Eye (tissue), 1 donor: Measurements from ENCODE around the gene ADA.

Experiments used
- DNase-seq: peaks from one replicate; pipeline ENCODE4 v3.0.0-alpha.2; 2015

ADA gene

DNA sequence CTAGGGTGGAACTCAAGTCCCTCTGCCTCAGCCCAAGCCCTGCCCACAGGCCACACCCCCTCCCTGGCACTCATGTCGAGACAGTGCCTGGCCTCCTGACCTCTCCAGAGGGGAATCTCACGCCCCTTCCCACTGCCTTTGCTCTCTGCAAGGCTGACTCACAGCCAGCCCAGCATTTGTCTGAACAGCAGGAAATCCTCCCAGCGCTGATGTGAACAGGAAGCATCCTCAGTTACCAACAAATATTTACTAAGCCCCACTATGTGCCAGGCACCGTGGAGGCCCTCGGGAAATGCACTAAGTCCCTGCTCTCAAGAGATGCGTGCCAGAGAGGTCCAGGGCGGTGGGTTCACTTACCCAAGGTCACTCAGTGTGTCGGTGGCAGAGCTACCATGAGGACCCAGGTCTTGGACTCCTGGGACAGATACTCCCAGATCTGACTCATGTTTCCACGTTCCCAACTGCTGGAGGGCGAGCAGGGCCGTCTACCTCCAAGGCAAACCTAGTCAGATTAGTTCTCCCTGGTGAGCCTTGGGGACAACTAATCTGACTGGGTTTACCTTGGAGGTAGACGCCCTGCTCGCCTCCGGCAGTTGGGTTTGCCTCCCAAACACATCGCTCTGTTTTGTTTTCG lies 7.8 kb downstream of the ADA start:
- DNase-seq, result peak; percentile 44

DNA sequence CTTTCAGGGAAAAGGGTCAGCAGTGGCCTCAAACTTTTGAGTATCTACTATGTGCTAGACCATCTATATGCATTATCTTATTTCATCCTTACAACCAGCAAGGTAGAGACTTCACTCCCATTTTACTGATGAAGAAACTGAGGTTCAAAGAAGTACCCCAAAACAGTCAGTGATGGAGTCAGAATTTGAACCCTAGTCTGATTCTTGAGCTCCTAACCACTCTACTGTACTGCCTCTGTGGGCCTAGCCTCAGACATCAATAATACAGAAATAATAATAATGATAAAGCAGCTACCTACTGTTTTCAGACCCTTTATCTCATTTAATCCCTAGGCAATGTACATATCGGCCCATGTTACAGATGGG lies 8.4 kb downstream of the ADA start:
- no peak for DNase-seq

DNA sequence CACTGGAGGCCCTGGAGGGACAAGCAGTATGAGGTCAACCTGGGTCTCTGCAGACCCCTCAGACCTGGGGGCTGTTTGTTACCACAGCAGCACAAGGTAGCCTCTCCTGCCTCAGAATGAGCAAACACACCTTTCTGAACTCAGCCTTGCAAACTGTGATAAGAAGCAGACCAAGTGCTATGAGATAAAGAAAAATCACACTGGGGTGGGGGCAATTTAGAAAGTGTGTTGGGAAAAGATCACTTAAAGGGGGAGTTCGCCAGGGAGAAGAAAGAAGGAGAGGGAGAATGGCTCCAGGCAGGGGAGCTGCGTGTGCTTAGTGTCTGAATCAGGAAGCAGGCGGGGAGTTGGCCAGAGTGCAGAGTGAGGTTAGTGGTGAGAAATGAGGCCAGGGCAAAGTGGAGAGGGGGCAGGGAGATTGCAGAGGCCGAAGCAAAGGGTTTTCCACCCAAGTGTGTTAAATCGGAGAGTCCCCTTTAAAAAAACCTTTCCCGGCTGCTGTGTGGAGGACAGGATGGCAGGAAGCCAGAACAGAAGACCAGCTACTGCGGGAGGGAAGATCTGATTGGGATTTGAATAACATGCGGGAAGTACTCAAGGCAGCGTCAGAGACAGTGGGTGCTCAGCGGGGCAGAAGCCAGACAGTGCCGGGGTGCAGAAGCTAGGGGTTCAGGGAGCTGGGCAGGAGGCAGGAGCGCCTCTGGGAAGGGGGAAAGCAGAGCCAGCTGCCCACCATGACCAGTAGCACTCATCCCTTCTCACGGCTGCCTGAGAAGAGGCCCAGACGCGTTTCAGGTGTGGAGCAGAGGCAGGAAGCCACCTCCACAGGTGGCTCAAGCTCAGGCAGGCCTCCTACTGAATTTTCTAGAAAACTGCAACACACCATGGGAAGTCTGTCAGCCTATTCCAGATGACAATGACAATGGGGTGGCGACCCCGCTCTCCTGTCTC lies 9.0 kb downstream of the ADA start:
- peak; percentile 75 for DNase-seq

DNA sequence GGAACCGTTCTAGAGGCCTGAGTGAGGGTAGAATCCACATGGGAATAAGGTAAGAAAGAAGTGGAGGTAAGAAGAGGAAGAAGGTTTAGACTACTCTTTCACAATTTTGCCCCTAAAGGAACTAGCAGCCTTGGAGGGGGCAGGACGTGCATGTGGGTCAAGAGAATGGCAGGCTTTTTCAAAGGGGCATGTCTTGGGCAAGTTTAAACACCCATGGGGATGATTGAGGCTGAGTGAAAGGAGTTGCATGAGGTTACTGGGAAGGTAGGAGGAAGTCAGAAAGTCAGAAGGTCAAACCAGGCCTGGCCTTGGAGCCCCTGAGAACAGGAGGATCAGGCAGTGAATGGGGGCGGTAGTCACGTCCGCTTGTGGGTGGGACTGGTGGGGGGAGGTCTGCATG lies 10.2 kb downstream of the ADA start:
- DNase-seq, result no peak

GRCh38 chr20:44640522-44640921 lies 11.0 kb downstream of the ADA start:
- DNase-seq, result no peak

DNA sequence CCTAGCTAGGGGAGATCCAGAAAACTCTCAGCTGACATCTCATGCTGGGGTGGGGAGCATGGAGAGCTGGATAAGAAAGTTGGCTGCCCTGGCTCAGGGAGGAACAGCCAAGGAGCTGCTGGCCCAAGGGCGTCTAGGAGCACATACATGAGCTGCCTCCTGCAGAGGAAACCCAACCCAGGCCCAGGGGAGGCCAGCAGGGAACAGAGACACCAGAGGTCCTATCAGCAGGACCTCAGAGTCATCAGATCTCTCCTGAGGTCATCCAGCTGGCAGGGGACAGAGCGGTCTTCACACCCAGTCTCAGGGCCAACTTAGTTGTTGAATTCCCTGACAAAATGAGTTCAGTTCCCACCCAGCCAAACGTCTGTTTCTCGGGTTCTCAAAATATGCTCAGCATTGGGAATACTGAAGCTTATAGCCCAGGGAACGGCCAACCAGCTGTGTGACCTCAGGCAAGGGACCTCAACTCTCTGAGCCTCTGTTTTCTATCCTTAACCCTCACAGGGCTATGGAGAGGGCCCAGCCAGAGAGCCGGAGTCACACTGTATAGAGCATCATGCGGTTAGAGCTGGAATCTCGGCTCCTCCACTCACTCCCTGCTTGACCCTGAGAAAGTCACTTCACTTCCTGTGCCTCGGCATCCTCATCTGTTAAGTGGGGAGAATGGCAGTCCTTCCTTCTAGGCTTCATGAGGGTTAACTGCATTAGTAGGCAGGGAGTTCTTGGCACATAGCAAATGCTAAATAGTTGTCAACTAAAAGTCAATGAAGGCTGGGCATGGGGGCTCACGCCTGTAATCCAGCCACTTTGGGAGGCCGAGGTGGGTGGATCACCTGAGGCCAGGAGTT lies 13.8 kb downstream of the ADA start:
- DNase-seq, result no peak

GRCh38 chr20:44637042-44637441 lies 14.5 kb downstream of the ADA start:
- DNase-seq, result no peak

GRCh38 chr20:44635877-44636276 lies 15.6 kb downstream of the ADA start:
- no peak for DNase-seq

DNA sequence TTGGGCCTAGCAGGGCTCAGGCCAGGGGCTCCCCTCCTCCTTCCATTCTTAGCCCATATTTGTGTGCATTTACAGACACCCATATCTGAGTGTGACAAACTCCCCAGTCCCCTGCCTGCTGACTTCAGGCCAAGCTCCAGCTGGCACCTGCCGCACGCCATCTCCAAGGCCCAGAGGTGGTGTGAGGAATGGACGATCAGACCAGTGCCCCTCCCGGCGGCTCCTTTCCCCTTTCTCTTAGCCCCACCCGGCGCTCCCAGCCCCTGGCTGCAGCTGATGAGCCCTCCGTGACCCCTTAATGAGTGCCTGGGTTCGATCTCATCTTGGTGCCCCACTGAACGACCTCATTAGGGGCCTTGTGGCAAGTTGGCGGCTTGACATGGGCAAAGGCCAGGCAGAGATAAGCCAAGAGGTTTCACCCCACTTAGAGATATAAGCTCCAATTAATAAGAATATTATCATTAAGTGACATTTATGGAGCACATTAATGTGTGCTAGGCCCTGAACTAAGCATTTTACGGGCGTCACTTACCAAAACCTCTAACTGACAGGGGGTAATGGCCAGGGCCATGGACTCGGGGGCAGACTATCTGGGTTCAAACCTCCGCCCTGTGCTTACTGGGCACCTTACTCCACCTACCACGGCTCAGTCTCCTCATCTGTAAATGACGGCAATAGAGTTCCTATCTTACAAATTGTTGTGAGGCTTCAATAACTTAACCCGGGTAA lies 17.5 kb downstream of the ADA start:
- no peak for DNase-seq

DNA sequence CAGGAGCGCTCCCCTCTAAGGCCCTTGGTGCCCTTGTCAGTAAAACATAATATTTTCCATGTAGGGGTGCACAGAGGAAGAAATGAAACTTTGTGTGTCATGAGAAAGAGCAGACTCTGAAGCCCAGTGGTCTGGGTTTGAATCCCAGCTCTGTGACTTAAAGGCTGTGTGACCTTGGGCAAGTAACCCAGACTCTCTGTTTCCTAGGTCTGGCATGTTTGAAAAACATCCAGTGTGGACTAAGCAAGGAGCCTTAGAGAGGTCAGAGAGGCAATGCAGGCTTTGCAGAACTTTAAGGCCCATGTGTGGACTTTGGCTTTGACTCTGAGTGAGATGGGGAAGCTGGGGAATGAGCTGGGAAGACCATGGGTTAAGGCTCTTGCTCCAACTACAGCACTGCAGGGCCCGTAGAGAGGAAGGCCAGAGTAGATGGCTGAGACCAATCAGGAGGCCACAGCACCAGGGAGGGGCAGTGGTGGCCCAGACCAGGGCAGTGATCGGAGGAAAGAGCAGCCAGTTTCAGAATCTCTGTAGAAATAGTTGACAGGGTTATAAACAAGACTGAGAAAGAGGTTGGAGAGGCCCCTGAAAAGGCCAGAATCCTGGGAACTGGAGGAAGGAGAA lies 18.2 kb downstream of the ADA start:
- DNase-seq, result no peak

DNA sequence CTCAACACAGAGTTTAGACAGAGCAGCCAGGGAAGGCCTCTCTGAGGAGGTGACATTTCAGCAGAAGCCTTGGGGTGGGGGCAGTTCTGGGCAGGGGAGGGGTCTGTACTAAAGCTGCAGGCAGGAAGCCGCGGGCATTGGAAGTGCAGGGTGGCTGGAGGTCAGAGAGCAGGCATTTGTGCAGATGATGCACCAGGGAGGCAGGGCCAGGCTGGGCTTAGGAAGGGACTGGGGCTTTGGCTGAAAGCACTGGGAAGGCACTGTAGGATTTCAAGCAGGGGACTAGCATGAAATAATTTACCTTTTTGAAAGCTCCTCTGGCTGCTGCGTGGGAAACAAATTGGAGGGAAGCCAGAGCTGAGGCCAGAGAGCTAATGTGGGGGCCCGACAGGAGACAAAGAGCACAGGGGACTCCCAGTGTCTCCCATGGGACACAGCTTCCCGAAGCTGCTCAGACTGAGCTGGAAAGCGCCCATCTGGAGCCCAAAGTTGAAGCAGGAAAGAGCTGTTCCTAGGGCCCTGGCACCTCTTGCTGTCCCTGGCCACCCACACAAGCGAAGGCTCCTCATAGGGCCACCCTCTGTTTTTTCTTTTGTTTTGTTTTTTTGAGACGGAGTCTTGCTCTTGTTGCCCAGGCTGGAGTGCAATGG lies 19.3 kb downstream of the ADA start:
- no peak for DNase-seq

DNA sequence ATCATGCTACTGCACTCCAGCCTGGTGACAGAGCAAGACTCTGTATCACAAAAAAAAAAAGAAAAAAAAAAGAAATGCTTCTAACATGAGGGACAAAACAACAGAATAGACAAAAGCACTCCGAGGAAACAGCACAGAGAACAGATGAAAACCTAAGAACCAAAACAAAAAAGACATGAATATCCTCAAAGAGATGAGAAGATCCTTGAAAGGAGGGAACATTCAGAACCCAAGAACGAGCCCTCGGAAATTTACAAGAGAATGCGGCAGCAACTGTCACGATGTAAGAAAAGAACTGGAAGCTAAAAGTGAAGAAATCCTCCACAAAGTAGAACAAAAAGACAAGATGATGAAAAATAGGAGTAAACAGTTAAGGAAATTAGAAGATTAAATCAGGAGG lies 21.2 kb downstream of the ADA start:
- DNase-seq, result no peak

GRCh38 chr20:44629542-44629941 lies 22.0 kb downstream of the ADA start:
- no peak for DNase-seq

DNA sequence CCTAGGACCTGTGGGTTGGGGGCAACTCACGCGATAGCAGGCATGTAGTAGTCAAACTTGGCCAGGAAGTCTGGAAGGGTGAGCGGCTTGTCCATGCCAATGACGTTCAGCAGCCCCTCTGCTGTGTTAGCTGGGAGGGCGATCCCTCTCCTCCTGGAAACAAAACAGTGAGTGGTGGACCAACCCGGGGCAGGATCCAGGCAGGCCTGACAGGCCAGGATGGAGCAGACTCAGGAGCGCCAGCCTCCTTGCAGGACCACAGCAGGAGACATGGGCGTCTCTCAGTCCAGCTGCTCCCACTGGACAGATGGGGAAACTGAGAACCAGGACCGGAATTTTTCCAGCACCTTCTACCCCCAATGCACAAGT lies 22.5 kb downstream of the ADA start:
- no peak for DNase-seq

DNA sequence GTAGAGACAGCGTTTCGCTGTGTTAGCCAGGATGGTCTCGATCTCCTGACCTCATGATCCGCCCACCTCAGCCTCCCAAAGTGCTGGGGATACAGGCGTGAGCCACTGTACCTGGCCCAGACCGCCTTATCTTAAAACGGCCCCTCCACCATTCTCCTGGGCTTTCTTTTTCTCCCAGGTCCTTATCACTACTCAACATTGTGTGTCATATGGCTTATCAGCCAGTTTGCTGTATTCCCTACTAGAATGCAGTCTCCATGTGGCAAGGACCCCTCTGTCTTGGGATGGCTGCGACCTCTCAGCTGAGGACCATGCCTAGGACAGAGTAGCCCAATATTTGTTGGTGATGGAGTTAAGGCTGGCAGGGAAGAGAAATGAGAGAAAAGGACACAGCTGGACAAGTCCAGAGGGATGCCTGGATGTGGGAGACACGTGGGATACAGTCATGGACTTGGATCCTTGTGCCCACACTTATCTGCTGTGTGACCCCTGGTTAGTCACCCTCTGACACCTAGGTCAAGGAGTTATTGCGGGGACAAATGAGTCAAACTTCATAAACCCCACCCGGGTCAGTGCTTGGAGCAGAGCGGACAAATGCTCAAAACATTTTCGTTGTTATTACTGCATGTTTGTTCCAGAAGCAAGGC lies 24.0 kb downstream of the ADA start:
- DNase-seq, result no peak

DNA sequence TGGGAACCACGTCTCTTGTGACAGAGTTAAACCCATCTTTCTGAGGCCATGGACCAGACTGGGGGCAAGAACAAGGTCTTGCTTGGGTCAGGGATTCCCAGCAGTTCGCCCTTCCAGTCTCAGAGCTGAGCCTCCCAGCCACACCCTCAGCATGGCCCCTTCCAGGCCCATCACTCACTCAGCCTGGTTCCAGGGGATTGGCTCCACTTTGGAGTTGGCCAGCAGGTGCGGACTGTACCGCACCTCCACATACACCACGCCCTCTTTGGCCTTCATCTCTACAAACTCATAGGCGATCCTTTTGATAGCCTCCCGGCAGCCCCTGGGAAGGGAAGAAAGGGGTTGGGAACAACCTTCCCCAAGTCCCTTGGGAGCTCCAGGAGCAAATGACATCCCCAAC lies 25.2 kb downstream of the ADA start:
- no peak for DNase-seq

DNA sequence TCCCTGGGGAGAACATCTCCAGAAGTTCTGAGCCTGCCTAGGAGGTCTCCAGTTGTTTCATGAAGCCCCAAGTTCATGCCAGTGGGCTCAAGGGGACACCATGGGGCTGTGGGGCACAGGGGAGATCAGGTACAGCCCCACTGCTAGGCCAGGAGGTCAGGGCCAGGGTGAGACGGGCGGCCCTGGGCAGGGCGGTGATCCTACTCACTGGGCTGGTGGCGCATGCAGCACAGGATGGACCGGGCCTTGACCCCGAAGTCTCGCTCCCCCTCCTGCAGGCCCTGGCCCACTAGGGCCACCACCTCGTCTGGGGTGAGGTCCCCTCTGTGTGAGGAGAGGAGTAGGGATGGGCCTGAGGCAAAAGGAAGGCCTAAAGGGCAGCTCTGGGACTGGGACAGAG lies 26.1 kb downstream of the ADA start:
- DNase-seq, result no peak

DNA sequence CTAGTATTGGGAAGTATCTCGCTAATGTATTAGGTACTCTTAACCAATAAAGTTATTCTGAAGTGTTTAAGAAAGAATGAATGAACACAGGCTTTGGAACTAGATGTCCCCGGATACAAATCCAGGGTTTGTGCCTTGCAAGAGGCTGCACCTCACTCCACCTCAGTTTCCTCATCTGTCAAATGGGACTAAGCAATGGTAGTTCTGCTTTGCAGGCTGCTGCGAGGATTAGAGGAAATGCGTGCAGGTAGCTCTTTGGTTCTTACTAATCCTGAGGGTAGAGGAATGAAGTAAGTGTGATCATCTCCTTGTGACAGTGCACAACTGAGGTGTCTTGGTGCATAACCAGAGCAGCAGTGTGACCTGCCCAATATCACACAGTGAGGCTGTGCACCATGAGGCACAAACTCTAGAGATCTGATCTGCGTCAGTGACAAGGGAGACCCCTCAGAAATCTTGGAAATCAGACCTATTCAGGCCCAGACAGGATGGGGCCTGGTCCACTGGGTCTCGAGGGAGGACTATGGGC lies 26.7 kb downstream of the ADA start:
- DNase-seq, result no peak

DNA sequence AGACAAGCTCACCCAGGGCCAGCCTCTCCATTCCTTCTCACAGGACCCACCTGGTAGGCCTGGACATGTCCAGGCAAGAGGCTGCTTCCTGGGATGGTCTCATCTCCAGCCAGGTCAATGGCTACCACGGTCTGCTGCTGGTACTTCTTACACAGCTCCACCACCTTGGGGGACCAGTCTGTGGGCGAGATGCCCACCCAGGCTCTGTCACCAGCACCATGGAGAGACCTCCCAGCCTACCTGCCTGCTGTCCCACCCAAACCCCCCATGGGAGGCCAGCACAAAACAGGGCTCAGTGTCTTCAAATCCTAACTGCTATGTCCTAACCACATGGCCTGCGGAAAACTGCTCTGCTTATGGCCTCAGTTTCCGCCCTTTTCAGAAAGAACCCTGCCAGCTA lies 27.3 kb downstream of the ADA start:
- DNase-seq, result no peak

DNA sequence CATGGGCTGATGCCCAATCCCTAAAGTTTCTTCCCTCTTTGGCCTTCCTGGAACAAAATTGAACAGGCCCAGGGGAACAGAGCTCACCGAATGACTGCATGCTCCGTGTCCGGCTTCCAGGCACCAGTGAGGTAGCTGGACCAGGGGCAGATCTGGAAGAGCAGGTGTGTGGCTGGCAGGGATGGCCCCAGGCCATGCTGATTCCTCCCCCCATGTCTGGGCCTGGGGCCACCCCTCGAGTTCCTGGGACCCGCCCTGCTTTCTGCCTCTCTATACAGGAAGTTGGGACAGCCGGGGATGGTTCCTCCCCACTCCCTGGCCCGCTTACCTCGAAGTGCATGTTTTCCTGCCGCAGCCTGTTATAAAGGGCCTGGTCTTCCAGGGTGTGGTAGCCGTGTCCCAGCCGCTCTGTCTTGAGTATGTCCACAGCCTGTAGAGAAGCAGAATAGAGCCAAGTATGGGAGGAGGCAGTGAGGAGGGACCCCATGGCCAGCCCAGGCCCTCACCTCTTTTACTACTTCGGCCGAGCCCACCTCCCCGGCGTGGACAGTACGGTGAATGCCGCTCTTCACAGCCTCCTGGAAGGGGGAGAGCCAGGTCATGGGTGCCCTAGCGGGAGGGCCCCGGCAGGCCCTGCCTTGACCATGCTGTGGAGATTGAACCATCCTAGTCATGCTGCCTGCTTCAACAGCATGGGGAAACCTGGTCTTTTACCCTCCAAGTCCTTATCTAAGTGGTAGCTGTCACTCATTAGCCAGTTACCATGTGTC lies 28.8 kb downstream of the ADA start:
- DNase-seq, result no peak
